ENCODE data around the gene DIP2A.

DIP2A gene, protein sequence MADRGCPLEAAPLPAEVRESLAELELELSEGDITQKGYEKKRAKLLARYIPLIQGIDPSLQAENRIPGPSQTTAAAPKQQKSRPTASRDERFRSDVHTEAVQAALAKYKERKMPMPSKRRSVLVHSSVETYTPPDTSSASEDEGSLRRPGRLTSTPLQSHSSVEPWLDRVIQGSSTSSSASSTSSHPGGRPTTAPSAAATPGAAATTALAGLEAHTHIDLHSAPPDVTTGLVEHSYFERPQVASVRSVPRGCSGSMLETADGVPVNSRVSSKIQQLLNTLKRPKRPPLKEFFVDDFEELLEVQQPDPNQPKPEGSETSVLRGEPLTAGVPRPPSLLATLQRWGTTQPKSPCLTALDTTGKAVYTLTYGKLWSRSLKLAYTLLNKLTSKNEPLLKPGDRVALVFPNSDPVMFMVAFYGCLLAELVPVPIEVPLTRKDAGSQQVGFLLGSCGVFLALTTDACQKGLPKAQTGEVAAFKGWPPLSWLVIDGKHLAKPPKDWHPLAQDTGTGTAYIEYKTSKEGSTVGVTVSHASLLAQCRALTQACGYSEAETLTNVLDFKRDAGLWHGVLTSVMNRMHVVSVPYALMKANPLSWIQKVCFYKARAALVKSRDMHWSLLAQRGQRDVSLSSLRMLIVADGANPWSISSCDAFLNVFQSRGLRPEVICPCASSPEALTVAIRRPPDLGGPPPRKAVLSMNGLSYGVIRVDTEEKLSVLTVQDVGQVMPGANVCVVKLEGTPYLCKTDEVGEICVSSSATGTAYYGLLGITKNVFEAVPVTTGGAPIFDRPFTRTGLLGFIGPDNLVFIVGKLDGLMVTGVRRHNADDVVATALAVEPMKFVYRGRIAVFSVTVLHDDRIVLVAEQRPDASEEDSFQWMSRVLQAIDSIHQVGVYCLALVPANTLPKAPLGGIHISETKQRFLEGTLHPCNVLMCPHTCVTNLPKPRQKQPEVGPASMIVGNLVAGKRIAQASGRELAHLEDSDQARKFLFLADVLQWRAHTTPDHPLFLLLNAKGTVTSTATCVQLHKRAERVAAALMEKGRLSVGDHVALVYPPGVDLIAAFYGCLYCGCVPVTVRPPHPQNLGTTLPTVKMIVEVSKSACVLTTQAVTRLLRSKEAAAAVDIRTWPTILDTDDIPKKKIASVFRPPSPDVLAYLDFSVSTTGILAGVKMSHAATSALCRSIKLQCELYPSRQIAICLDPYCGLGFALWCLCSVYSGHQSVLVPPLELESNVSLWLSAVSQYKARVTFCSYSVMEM (N-terminal part only)

DNA sequence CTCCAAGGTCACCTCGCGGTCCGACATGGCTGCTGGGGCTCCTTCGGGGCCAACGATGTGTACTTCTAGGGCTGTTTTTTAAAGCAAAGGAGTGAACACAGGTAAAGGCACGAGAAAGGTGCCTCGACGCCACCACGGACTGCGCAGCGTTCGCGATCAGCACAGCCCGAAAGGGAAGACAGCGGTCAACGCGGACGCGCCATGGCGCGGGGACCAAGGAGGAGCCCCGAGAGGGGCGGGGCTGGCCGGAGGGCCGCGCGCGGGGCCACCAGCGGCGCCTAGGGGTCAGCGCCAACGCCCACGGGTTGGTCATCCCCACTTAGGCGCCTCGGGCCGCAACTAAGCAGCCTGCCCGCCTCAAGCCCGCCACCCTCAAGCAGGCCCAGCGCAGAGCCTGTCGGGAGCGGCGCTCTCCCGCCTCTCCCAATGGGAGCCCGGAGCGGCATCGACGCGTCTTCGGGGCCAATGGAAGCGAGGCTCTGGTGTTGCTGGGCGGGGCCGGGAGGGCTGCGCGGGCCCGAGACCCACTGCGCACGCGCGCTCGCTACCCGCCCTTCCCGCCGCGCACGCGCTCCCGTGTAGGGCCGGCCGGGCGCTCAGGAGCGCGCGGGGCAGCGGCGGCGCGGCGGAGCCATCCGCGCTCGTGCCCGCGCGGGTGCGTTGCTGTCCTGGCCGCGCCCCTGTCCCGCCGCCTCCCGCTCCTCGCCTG is at the start of gene DIP2A:
TSS of gene DIP2A (plus strand) at position 577 of the 709 bp plus-strand sequence. CDS start 241 bp downstream, outside the sequence.
- DNase-seq = peak; percentile 97

DNA sequence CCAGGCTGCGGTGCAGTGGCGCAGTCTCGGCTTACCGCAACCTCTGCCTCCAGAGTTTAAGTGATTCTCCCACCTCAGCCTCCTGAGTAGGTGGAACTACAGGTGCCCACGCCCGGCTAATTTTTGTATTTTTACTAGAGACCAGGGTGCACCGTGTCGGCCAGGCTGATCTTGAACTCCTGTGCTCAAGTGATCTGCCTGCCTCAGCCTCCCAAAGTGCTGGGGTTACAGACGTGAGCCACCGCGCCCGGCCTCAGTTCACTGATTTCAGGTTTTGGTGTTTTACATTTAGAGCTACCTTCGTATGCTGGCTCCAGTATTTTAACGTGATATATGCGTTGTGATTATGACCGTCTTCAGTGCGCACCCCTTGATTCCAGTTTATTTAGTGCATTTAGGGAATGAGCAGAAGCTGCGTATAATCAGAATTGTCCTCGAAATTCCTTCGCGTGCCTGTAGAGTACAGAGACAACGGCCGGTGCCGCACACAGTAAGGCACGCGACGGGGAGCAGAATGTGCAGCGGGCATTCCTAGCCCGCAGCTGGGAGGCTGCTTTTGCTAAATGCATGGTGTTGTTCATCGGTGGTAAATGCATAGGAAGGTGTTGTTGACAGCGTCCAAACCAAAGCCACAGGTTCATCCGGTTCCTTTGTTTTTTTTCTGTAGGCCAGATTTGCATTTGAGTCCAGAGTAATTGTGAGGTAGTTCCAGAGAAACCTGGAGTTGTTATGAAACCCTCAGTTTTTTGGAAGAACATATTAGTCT is 48.9 kb upstream of the DIP2A start:
- no peak for DNase-seq

DNA sequence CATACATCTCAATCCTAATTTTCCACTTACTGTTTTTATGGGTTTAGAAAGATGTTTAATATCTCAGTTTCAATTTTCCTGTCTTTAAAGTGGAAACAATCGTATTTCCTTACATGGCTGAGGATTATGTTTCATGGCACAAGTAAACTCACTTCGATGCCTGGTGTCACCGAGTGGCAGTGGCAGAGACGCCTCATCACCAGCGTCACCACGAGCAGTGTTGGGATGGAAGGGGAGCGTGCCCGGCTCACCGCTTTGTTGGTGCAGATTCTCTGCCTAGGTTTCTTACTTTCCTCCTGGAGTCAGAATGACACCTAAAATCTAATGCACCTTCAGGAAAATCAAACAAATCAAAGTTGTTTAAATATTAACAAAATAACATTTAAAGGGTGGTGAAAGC is 48.2 kb upstream of the DIP2A start:
- DNase-seq = no peak

DNA sequence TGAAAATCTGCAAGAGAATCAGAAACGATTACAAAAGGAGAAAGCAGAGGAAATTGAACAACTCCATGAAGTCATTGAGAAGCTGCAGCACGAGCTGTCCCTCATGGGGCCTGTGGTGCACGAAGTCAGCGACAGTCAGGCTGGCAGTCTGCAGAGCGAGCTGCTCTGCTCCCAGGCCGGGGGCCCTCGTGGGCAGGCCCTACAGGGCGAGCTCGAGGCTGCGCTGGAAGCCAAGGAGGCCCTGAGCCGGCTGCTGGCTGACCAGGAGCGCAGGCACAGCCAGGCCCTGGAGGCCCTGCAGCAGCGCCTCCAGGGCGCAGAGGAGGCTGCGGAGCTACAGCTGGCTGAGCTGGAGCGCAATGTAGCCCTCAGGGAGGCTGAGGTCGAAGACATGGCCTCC is 47.5 kb upstream of the DIP2A start:
- no peak for DNase-seq

GRCh38 chr21:46411691-46412090 is 47.0 kb upstream of the DIP2A start:
- DNase-seq = no peak

- no peak for DNase-seq
Measured at GRCh38 chr21:46412521-46413364, 45.9 kb upstream of the DIP2A start.

DNA sequence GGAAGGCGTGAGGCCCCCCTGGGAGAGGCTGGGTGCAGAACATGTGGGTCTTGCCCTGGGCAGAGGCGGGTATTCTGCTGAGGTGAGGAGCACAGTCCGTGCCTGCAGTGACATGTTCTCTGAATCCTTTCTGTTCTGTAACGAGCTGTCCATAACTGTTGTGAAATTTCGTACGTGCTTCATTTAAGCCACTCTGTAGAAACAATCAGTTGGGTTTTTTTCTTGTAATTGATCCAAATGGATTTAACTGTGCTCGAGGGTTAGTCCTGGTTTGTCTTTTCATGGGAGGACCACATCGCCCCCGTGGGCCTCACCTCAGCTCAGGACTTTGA is 45.4 kb upstream of the DIP2A start:
- DNase-seq = no peak

DNA sequence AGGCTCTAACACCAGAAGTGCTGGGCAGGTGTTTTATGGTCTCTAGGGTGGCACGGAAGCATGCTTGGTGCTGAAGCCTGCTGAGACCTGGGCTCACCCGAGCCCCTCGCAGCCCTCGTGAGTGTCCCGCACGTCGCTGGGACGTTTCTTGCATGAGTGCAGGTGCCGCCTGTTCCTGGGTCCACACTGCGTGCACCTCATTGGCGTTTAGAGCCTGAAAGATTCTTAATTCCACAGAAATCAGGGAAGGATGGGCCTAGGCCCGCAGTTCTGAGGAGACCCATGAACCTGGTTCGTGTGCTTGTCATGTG is 43.8 kb upstream of the DIP2A start:
- DNase-seq = no peak

DNA sequence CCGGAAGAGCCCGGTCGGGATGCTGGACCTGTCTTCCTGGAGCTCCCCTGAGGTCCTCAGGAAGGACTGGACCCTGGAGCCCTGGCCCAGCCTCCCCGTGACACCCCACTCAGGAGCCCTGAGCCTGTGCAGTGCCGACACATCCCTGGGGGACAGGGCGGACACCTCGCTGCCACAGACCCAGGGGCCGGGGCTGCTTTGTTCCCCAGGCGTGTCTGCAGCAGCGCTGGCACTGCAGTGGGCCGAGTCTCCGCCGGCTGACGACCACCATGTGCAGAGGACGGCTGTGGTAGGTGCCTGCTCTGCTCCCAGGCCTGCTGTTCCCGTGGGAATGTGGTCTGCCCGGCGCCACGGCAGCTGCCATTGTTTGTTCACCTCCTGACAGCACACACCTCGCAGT is 42.1 kb upstream of the DIP2A start:
- DNase-seq = no peak

DNA sequence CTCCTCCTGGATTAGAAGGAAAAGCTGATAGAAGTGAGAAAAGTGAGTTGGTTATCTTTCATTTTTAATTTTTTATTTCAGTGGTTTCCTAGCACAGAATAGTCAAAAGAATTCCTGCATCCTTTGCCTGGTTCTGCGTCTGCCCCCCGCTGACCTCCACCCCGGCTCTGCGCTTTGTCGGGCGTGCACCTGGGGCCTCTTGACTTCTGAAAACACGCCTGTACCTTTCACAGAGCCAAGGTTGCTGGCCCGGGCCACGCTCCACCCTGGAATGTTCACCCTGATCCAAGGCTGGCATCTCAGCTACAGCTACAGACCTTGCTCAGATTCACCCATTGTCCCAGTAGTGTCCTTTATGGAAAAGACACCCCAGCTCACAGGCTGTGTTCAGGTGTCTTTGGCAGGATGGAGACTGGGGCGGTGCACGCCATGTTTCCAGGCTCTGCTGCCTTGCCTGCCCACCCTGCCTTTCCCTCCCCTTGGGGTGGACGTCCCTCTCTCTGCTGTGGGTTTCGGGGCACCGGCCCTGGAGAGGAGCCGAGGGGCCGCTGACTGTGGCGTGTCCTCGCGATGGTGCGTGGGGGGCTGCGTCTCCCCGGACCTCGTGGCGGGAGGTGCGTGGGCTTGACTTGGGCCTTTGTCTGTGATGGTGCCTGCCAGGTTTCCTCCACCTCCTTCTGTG is 40.3 kb upstream of the DIP2A start:
- DNase-seq = no peak

DNA sequence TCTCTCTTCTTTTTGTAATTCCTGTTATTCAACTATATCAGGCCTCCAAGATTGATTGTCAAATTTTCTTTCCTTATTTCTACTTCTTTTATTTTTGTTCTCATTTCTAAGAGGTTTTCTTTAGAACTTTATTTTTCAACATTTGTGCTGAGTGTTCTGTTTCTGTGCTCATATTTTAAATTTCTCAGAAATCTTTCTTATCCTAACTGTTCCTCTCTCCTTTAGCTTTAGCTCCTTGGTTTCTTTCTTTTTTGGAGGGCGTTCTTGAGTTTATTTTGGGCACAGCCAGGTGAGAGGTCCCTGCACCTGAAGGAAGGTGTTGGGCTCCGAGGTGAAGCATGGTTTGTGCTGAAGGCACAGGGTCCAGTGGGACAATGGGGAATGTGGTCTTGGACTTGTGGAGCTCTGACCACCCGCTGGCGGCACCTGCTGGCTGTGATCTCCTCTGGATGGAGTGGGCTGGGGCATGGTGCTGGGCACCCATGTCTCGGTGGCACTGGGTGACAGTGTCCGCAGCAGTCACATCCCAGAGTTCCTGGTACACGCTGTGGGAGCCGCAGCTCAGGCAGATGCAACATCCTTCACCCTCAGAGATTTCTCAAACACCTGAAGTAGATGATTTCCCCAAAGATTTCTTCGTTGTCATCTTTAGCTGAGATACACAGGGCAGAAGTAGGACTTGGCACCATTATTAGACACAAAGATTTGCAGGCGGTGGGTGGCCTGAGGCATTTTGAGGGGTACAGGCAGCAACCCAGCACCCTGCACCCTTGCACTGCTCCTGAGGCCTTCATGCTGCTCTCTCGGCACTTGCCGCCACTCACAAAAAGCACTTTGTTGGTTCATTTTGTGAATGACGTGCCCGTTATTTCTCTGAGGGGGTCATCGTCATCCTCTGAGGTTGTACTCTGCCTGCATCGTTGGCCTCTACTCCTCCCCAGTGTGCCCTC is 38.2 kb upstream of the DIP2A start:
- DNase-seq = no peak

DNA sequence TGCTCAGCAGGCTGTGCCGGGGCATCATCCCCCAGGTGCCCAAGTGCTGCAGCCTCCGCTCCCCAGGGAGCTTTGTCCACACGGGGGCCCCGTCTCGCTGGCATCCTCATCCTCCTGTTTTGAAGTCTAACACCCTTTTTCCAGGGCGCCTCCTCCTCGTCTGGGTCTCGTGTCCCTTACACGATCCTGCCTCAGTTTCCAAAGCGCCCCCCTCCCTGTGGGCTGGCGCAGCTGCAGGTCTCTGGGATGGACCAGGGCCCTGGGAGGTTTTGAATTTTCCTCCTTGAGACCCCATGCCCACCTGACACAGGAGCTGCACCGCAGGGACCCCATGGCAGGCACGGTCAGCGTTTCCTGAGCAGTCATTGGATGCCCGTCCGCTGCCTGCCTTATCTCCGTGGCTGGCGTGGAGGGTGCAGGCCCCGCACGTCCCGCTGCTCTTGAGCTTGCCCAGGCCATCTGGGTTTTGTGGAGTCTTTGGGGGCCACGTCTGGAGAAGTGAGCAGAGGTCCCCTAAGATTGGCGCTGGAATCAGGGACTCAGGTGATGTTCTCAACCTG is 37.4 kb upstream of the DIP2A start:
- no peak for DNase-seq

- no peak for DNase-seq
Measured at GRCh38 chr21:46421756-46422555, 36.7 kb upstream of the DIP2A start.

GRCh38 chr21:46422636-46423241 is 36.0 kb upstream of the DIP2A start:
- no peak for DNase-seq

DNA sequence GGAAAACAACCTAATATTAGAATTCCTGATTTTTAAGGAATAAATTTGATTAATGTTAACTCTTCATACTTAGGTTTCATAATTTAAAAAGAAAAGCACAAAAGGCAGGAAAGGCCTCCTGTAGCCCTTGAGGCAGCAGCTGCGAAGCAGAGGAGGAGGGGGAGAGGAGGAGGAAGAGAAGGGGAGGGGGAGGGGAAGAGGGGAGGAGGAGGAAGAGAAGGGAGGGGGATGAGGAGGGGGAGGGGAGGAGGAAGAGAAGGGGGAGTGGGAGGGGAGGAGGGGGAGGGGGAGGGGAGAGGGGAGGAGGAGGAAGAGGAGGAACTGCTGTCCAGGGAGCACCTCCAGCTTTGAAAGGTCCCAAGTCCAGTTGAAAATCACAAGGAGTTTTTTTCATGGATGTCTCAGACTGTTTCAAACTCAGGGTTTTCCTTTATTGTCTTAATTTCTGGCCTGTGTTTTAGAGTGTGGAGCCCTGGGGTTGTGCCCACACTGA is 35.1 kb upstream of the DIP2A start:
- DNase-seq = no peak

DNA sequence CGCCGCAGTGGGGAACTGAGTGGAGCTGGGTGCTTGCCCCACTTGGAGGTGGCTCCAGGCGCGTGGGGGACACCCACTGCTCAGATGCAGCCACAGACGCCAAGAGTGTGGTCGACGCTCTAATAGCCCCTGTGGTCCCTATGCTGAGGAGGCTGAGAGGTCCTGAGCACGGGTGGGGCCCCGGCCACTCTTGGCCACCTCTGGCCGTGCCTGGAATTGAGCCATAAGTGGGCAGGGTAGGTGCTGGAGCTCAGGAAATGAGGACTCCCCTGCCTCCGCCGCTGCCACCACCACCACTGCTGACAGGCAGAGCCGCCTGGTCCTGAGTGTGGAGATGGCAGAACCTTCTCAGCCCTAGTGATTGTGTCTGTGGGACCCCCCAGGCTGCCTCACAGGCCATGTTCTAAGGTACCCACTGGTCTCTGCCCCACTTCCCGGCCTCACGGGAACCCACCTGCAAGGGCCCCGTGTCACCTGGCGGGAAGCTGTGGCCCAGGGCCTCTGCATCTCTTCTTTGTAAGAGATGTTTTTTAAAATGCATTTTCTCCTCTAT is 34.6 kb upstream of the DIP2A start:
- DNase-seq = no peak

GRCh38 chr21:46424621-46425020 is 34.1 kb upstream of the DIP2A start:
- no peak for DNase-seq

Data from fibroblast of skin of right quadriceps (primary cell).